DMS53 treated with DMSO at 0.1 percent for 48 hours (cell line): ENCODE data around the gene PTTG2.

Experiments used
- DNase-seq: peaks from one replicate; lab custom pipeline; 2025; ENCODE audit not compliant: unreplicated experiment; lab: John Stamatoyannopoulos, UW

PTTG2 gene

GRCh38 chr4:38008571-38009021, 48.4 kb downstream of the PTTG2 start:
- DNase-seq, result no peak

- no peak for DNase-seq
Measured at GRCh38 chr4:38009421-38009820, 49.2 kb downstream of the PTTG2 start.

GRCh38 chr4:38009949-38010348, 49.8 kb downstream of the PTTG2 start:
- DNase-seq, result no peak
